H9 (cell line): Measurements from ENCODE around the gene ZNF593. TPM values are rescaled to one million over a fixed set of nuclear protein-coding genes. Genes with fewer than 3 reads are reported as not detected.

Experiments
- DNase-seq: peaks from one replicate; pipeline ENCODE4 v3.0.0-alpha.2; 2017
- H2AFZ ChIP-seq: one replicate; pipeline ENCODE4 v1.6.1; 2013; ENCODE audit warnings: mild to moderate bottlenecking, low read length, control low read depth, moderate library complexity
- H2AK5ac ChIP-seq: 2 replicates; pipeline ENCODE4 v1.6.1; 2013; ENCODE audit warnings: low read length, control low read depth, mixed read lengths; ENCODE audit not compliant: insufficient read length
- H2BK120ac ChIP-seq: one replicate; pipeline ENCODE4 v1.6.1; 2013; ENCODE audit warnings: low read depth, mild to moderate bottlenecking, low read length, control low read depth, inconsistent platforms; ENCODE audit not compliant: poor library complexity, severe bottlenecking
- H2BK12ac ChIP-seq: 2 replicates; pipeline ENCODE4 v1.6.1; 2013; ENCODE audit warnings: low read length, control low read depth, mixed read lengths, low read depth; ENCODE audit not compliant: insufficient read length
- H2BK15ac ChIP-seq: 2 replicates; pipeline ENCODE4 v1.6.1; 2013; ENCODE audit warnings: low read depth, low read length, control low read depth
- H2BK20ac ChIP-seq: one replicate; pipeline ENCODE4 v1.6.1; 2013; ENCODE audit warnings: low read depth, mild to moderate bottlenecking, low read length, control low read depth, inconsistent platforms; ENCODE audit not compliant: poor library complexity, severe bottlenecking
- H2BK5ac ChIP-seq: 2 replicates; pipeline ENCODE4 v1.6.1; 2013; ENCODE audit warnings: low read length, control low read depth, mixed read lengths; ENCODE audit not compliant: insufficient read length
- H3K14ac ChIP-seq: 2 replicates; pipeline ENCODE4 v1.6.1; 2013; ENCODE audit warnings: low read length, control low read depth; ENCODE audit not compliant: insufficient read depth
- H3K18ac ChIP-seq: 2 replicates; pipeline ENCODE4 v1.6.1; 2013; ENCODE audit warnings: low read depth, mild to moderate bottlenecking, mixed read lengths, low read length, control low read depth; ENCODE audit not compliant: insufficient read length
- H3K23ac ChIP-seq: 2 replicates; pipeline ENCODE4 v1.6.1; 2013; ENCODE audit warnings: low read length, control low read depth, mixed read lengths, low read depth; ENCODE audit not compliant: insufficient read length
- H3K23me2 ChIP-seq: 2 replicates; pipeline ENCODE4 v1.6.1; 2013; ENCODE audit warnings: low read depth, mild to moderate bottlenecking, mixed read lengths, low read length, control low read depth; ENCODE audit not compliant: insufficient read length, poor library complexity, severe bottlenecking
- H3K27ac ChIP-seq: 2 replicates; pipeline ENCODE4 v1.5.1; 2013; ENCODE audit warnings: low read length, control low read depth, mixed read lengths, low read depth; ENCODE audit not compliant: insufficient read length
- H3K27me3 ChIP-seq: 2 replicates; pipeline ENCODE4 v1.6.1; 2013; ENCODE audit warnings: low read length, control low read depth, inconsistent platforms; ENCODE audit not compliant: insufficient read depth
- H3K4ac ChIP-seq: 2 replicates; pipeline ENCODE4 v1.6.1; 2013; ENCODE audit warnings: low read depth, mild to moderate bottlenecking, control low read depth, inconsistent platforms, low read length, moderate library complexity
- H3K4me1 ChIP-seq: 2 replicates; pipeline ENCODE4 v1.6.1; 2013; ENCODE audit warnings: low read length, control low read depth, inconsistent platforms; ENCODE audit not compliant: insufficient read depth
- H3K4me2 ChIP-seq: 2 replicates; pipeline ENCODE4 v1.6.1; 2013; ENCODE audit warnings: low read length, control low read depth, mixed read lengths; ENCODE audit not compliant: insufficient read length, insufficient read depth
- H3K56ac ChIP-seq: 2 replicates; pipeline ENCODE4 v1.6.1; 2013; ENCODE audit warnings: low read depth, mild to moderate bottlenecking, mixed read lengths, low read length, control low read depth; ENCODE audit not compliant: insufficient read length
- H3K79me1 ChIP-seq: 2 replicates; pipeline ENCODE4 v1.6.1; 2013; ENCODE audit warnings: low read depth, mild to moderate bottlenecking, moderate library complexity, low read length, control low read depth, inconsistent platforms; ENCODE audit not compliant: insufficient read depth, poor library complexity, severe bottlenecking
- H3K79me2 ChIP-seq: 2 replicates; pipeline ENCODE4 v1.6.1; 2013; ENCODE audit warnings: low read length, control low read depth, inconsistent platforms; ENCODE audit not compliant: insufficient read depth
- H3K9ac ChIP-seq: 2 replicates; pipeline ENCODE4 v1.6.1; 2013; ENCODE audit warnings: low read length, control low read depth, mixed read lengths; ENCODE audit not compliant: insufficient read length; ENCODE audit errors: extremely low read depth
- H3K9me3 ChIP-seq: one replicate; pipeline ENCODE4 v1.6.1; 2013; ENCODE audit warnings: low read depth, low read length, inconsistent platforms; ENCODE audit not compliant: control insufficient read depth
- H3T11ph ChIP-seq: one replicate; pipeline ENCODE4 v1.6.1; 2013; ENCODE audit warnings: mild to moderate bottlenecking, low read length, control low read depth, inconsistent platforms
- H4K20me1 ChIP-seq: one replicate; pipeline ENCODE4 v1.6.1; 2013; ENCODE audit not compliant: control insufficient read depth, insufficient read length, insufficient read depth
- H4K5ac ChIP-seq: 2 replicates; pipeline ENCODE4 v1.6.1; 2013; ENCODE audit warnings: low read depth, mild to moderate bottlenecking, mixed read lengths, low read length, control low read depth; ENCODE audit not compliant: insufficient read length
- H4K8ac ChIP-seq: replicated peaks from 2 replicates; pipeline ENCODE4 v1.6.1; 2013; ENCODE audit warnings: low read length, control low read depth, mixed read lengths, low read depth; ENCODE audit not compliant: insufficient read length
- H4K91ac ChIP-seq: 2 replicates; pipeline ENCODE4 v1.6.1; 2013; ENCODE audit warnings: low read depth, mild to moderate bottlenecking, moderate library complexity, mixed read lengths, low read length, control low read depth; ENCODE audit not compliant: insufficient read length
- H3K27ac Mint-ChIP-seq, 3 experiments: 2 replicates in 2 of 3; 3 replicates in 1 of 3; pipeline ENCODE4 v1.8.0; 2020 to 2021; ENCODE audit warnings: mixed read lengths in 3 of 3, mild to moderate bottlenecking in 1 of 3, moderate library complexity in 1 of 3
- H3K27me3 Mint-ChIP-seq: 2 replicates; pipeline ENCODE4 v1.8.0; 2021; ENCODE audit warnings: low read depth, mild to moderate bottlenecking, moderate library complexity, mixed read lengths
- H3K36me3 Mint-ChIP-seq, 3 experiments: 2 replicates in 2 of 3; 3 replicates in 1 of 3; pipeline ENCODE4 v1.8.0; 2020 to 2021; ENCODE audit warnings: low read depth in 3 of 3, mixed read lengths in 3 of 3; ENCODE audit not compliant: insufficient read depth in 1 of 3
- H3K4me1 Mint-ChIP-seq, 2 experiments: 2 replicates each; pipeline ENCODE4 v1.8.0; 2020; ENCODE audit warnings: mixed read lengths in 2 of 2
- H3K4me3 Mint-ChIP-seq, 2 experiments: 2 replicates in 1 of 2; 3 replicates in 1 of 2; pipeline ENCODE4 v1.8.0; 2020 to 2021; ENCODE audit warnings: mild to moderate bottlenecking in 2 of 2, mixed read lengths in 2 of 2, moderate library complexity in 1 of 2
- H3K9me3 Mint-ChIP-seq, 2 experiments: 2 replicates in 1 of 2; 3 replicates in 1 of 2; pipeline ENCODE4 v1.8.0; 2020; ENCODE audit warnings: mild to moderate bottlenecking in 2 of 2, mixed read lengths in 2 of 2, moderate library complexity in 1 of 2
- CTCF ChIP-seq: fragments of 200-600 bp; sonication (generic); conservative IDR thresholded peaks from 3 replicates; pipeline ENCODE4 v1.8.0; 2021; ENCODE audit warnings: antibody characterized with exemption, mild to moderate bottlenecking
- WGBS: extraction: QIAGEN DNeasy Blood & Tissue Kit; methylation state at CpG from one replicate; pipeline ENCODE4 v1.1.7; 2013; ENCODE audit warnings: missing lambda C conversion rate, low lambda C conversion rate, mixed read lengths; ENCODE audit not compliant: insufficient read length; ENCODE audit errors: extremely low coverage; 5-methylcytosine and 5-hydroxymethylcytosine counted together
- total RNA-seq: library from RNA; stranded (reverse); gene quantifications from 2 replicates; pipeline ENCODE4 v1.2.1, GENCODE V29; 2021

Gene ZNF593
- total RNA-seq, 1 experiment from 2014 or later: 48.2 TPM

DNA sequence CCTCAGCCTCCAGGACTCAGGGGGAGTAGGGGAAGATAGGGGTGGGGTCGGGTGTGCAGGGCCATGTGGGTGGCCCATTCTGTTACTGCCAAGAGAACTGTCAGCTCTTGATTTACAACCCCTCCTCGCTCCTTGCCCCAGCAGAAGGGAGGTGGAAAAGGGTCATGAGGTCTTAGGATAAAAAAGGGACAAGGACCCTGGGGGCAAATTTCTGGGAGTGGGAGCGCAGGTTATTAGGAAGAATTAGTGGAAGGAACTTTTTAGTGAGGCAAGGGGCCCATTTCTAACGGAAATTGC is 10.0 kb upstream of the ZNF593 start:
- Histone ChIP-seq H2AFZ (no peak overlapping the region), H2AK5ac (no peak overlapping the region), H3K9ac (no peak overlapping the region), H4K8ac (no peak overlapping the region), H2BK15ac (no peak overlapping the region), H3K4ac (no peak overlapping the region), H3K4me2 (no peak overlapping the region), H3K14ac (no peak overlapping the region), H3K4me1 (peaks cover 11% of the 10 kb centered on the region; the same call in 1 of the 2 replicates), H2BK5ac (no peak overlapping the region), H3K23ac (no peak overlapping the region), H3K56ac (no peak overlapping the region), H3K9me3 (no peaks in the 10 kb centered on the region), H4K91ac (no peak overlapping the region), H2BK20ac (no peak overlapping the region), H4K5ac (no peak overlapping the region), H2BK12ac (no peak overlapping the region), H3K27me3 (peaks cover 47% of the 10 kb centered on the region; the same call in 1 of the 2 replicates), H3K79me1 (no peaks in the 10 kb centered on the region), H2BK120ac (no peak overlapping the region), H3K23me2 (peaks cover 29% of the 10 kb centered on the region), H4K20me1 (no peaks in the 10 kb centered on the region), H3T11ph (no peak overlapping the region), H3K18ac (no peak overlapping the region), H3K79me2 (no peaks in the 10 kb centered on the region), H3K27ac (no peak overlapping the region)
- Mint-ChIP-seq H3K4me1 (peaks cover 48 to 56% of the 10 kb centered on the region in 2 experiments), H3K27ac (no peak overlapping the region), H3K9me3 (peaks cover 0 to 4% of the 10 kb centered on the region in 2 experiments; a peak in 1 of 5 replicates), H3K27me3 (peaks cover 94% of the 10 kb centered on the region), H3K4me3 (peak overlapping the region in 1 of 2 experiments; percentile 65; a peak in 2 of 5 replicates), H3K36me3 (no peaks in the 10 kb centered on the region)
- no peak for DNase-seq
- WGBS: no CpG with 5 or more reads among the region's 4 CpGs
- no peak for TF ChIP-seq CTCF
